ENCODE measurements around the gene RPS6KL1. TPM values are rescaled to one million over a fixed set of nuclear protein-coding genes. Genes with fewer than 3 reads are reported as not detected.

The RPS6KL1 gene
- total RNA-seq, 1 experiment from 2014 or later = 18.8 TPM

DNA sequence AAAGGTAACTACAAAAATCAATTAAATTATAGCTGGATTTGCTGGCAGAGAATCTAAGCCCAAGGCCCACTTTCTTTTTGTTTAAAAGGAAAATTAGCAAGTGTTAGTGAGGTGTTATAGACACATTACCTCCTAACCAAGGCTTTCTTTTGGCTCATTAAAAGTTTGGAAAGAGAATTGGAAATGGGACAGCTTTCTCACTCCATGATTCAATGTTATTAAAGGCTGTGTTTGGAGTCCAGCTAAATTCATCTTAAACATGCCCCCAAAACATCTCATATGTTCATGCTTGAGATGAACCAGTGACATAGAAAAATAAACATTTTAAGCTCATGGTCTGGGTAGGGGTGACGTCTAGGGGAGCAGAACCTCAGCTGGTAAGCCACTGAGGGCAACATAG, 45.8 kb upstream of the RPS6KL1 start:
- H2BK12ac ChIP-seq (ENCODE audit: insufficient read length, low read depth, low read length) = no peak overlapping the region
- H2BK5ac ChIP-seq (ENCODE audit: insufficient read length, low read length) = no peak overlapping the region
- H2BK15ac ChIP-seq (ENCODE audit: low read depth, low read length) = no peak overlapping the region
- no peaks in the 10 kb centered on the region for H3K27me3 Mint-ChIP-seq (ENCODE audit: low read depth)
- H3T11ph ChIP-seq (ENCODE audit: low read length) = no peak overlapping the region
- H2AK5ac ChIP-seq (ENCODE audit: insufficient read length, low read length) = no peak overlapping the region
- no peaks in the 10 kb centered on the region for H3K9me3 Mint-ChIP-seq
- no peak overlapping the region for H4K8ac ChIP-seq (replicated peaks; ENCODE audit: insufficient read length, low read depth, low read length)
- H3K18ac ChIP-seq (ENCODE audit: insufficient read length, low read depth, low read length) = no peak overlapping the region
- no peak overlapping the region for H3K4me2 ChIP-seq (ENCODE audit: insufficient read depth, insufficient read length, low read length)
- no peaks in the 10 kb centered on the region for H3K36me3 Mint-ChIP-seq (ENCODE audit: insufficient read depth in 1 of 3, low read depth in 3 of 3)
- no peak overlapping the region for H2AFZ ChIP-seq (ENCODE audit: low read length)
- H4K20me1 ChIP-seq (ENCODE audit: control insufficient read depth, insufficient read depth, insufficient read length) = no peaks in the 10 kb centered on the region
- no peak overlapping the region for H3K14ac ChIP-seq (ENCODE audit: insufficient read depth, low read length)
- no peak overlapping the region for H3K27ac ChIP-seq (ENCODE audit: insufficient read length, low read depth, low read length)
- no peak overlapping the region for H3K4me3 Mint-ChIP-seq
- no peak overlapping the region for H3K4ac ChIP-seq (ENCODE audit: low read depth, low read length)
- H3K27me3 ChIP-seq (ENCODE audit: insufficient read depth, low read length) = no peaks in the 10 kb centered on the region
- no peak for DNase-seq
- no peak overlapping the region for H4K5ac ChIP-seq (ENCODE audit: insufficient read length, low read depth, low read length)
- peaks cover 6 to 22% of the 10 kb centered on the region in 2 experiments for H3K4me1 Mint-ChIP-seq
- H3K23ac ChIP-seq (ENCODE audit: insufficient read length, low read depth, low read length) = no peak overlapping the region
- no peak overlapping the region for H3K9ac ChIP-seq (ENCODE audit: extremely low read depth, insufficient read length, low read length)
- H3K27ac Mint-ChIP-seq = no peak overlapping the region
- H3K79me1 ChIP-seq (ENCODE audit: insufficient read depth, low read depth, low read length, poor library complexity, severe bottlenecking) = no peaks in the 10 kb centered on the region
- H3K56ac ChIP-seq (ENCODE audit: insufficient read length, low read depth, low read length) = no peak overlapping the region
- H3K79me2 ChIP-seq (ENCODE audit: insufficient read depth, low read length) = no peaks in the 10 kb centered on the region
- TF ChIP-seq, protein P1, sequence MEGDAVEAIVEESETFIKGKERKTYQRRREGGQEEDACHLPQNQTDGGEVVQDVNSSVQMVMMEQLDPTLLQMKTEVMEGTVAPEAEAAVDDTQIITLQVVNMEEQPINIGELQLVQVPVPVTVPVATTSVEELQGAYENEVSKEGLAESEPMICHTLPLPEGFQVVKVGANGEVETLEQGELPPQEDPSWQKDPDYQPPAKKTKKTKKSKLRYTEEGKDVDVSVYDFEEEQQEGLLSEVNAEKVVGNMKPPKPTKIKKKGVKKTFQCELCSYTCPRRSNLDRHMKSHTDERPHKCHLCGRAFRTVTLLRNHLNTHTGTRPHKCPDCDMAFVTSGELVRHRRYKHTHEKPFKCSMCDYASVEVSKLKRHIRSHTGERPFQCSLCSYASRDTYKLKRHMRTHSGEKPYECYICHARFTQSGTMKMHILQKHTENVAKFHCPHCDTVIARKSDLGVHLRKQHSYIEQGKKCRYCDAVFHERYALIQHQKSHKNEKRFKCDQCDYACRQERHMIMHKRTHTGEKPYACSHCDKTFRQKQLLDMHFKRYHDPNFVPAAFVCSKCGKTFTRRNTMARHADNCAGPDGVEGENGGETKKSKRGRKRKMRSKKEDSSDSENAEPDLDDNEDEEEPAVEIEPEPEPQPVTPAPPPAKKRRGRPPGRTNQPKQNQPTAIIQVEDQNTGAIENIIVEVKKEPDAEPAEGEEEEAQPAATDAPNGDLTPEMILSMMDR (conservative IDR thresholded peaks at IDR 0.05) = no peak
- no peaks in the 10 kb centered on the region for H3K4me1 ChIP-seq (ENCODE audit: insufficient read depth, low read length)
- H3K23me2 ChIP-seq (ENCODE audit: insufficient read length, low read depth, low read length, poor library complexity, severe bottlenecking) = no peaks in the 10 kb centered on the region
- no peak overlapping the region for H4K91ac ChIP-seq (ENCODE audit: insufficient read length, low read depth, low read length)
- H2BK20ac ChIP-seq (ENCODE audit: low read depth, low read length, poor library complexity, severe bottlenecking) = no peak overlapping the region
- H2BK120ac ChIP-seq (ENCODE audit: low read depth, low read length, poor library complexity, severe bottlenecking) = no peak overlapping the region
- H3K9me3 ChIP-seq (ENCODE audit: control insufficient read depth, low read depth, low read length) = no peaks in the 10 kb centered on the region
- no CpG with 5 or more reads among the region's 1 CpG for WGBS (ENCODE audit: extremely low coverage, insufficient read length, low lambda C conversion rate)
